Measurements from ENCODE around the gene OR2K2. TPM values are rescaled to one million over a fixed set of nuclear protein-coding genes. Genes with fewer than 3 reads are reported as not detected.

Gene OR2K2
- polyA plus RNA-seq, 3 donors, result not detected

- Histone ChIP-seq H3K27me3 (ENCODE audit: control insufficient read depth in 2 of 2, insufficient read depth in 2 of 2, low read length in 2 of 2) (no peaks in the 10 kb centered on the region), H3K27ac (ENCODE audit: low read depth in 1 of 2, low read length in 2 of 2) (no peak overlapping the region), H3K36me3 (replicated peaks in 1 of 2; ENCODE audit: control insufficient read depth in 1 of 2, insufficient read depth in 2 of 2, low read length in 2 of 2) (no peaks in the 10 kb centered on the region), H4K20me1 (ENCODE audit: insufficient read depth, low read length) (no peaks in the 10 kb centered on the region), H3K9ac (ENCODE audit: insufficient read depth, low read length, poor library complexity, severe bottlenecking) (no peak overlapping the region), H3K4me2 (replicated peaks; ENCODE audit: extremely low read depth, low read length, poor library complexity, severe bottlenecking) (no peak overlapping the region), H3K9me3 (replicated peaks in 1 of 2; ENCODE audit: control insufficient read depth in 1 of 2, insufficient read depth in 1 of 2, low read length in 2 of 2) (no peaks in the 10 kb centered on the region), H3K4me1 (ENCODE audit: control insufficient read depth in 1 of 2, insufficient read depth in 2 of 2, low read length in 2 of 2) (no peaks in the 10 kb centered on the region), H3K4me3 (replicated peaks in 1 of 3; ENCODE audit: low read depth in 2 of 3, low read length in 3 of 3) (no peak overlapping the region), H2AFZ (ENCODE audit: insufficient read depth, low read depth, low read length, poor library complexity, severe bottlenecking) (no peak overlapping the region), H3K79me2 (ENCODE audit: insufficient read depth, low read length) (no peaks in the 10 kb centered on the region)
- no peak overlapping the region for H3K27ac Mint-ChIP-seq
- peaks cover 0 to 2% (median 0%) of the 10 kb centered on the region in 3 donors for H3K27me3 Mint-ChIP-seq (ENCODE audit: low read depth in 3 of 3)
- H3K4me3 Mint-ChIP-seq, result no peak overlapping the region
- no CpG with 5 or more reads among the region's 3 CpGs for WGBS (ENCODE audit: insufficient coverage)
- intact Hi-C loops (cut with micrococcal nuclease), result no loop called here
- H3K36me3 Mint-ChIP-seq, result no peaks in the 10 kb centered on the region
- TF ChIP-seq, protein P1, sequence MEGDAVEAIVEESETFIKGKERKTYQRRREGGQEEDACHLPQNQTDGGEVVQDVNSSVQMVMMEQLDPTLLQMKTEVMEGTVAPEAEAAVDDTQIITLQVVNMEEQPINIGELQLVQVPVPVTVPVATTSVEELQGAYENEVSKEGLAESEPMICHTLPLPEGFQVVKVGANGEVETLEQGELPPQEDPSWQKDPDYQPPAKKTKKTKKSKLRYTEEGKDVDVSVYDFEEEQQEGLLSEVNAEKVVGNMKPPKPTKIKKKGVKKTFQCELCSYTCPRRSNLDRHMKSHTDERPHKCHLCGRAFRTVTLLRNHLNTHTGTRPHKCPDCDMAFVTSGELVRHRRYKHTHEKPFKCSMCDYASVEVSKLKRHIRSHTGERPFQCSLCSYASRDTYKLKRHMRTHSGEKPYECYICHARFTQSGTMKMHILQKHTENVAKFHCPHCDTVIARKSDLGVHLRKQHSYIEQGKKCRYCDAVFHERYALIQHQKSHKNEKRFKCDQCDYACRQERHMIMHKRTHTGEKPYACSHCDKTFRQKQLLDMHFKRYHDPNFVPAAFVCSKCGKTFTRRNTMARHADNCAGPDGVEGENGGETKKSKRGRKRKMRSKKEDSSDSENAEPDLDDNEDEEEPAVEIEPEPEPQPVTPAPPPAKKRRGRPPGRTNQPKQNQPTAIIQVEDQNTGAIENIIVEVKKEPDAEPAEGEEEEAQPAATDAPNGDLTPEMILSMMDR (IDR thresholded peaks at IDR 0.05), result no peak
- peaks cover 2 to 10% (median 8%) of the 10 kb centered on the region in 7 donors for H3K9me3 Mint-ChIP-seq
- no peak for DNase-seq
- no peaks in the 10 kb centered on the region for H3K4me1 Mint-ChIP-seq
These were observed 9.4 kb downstream of the OR2K2 start for GRCh38 chr9:111320631-111321030.

DNA sequence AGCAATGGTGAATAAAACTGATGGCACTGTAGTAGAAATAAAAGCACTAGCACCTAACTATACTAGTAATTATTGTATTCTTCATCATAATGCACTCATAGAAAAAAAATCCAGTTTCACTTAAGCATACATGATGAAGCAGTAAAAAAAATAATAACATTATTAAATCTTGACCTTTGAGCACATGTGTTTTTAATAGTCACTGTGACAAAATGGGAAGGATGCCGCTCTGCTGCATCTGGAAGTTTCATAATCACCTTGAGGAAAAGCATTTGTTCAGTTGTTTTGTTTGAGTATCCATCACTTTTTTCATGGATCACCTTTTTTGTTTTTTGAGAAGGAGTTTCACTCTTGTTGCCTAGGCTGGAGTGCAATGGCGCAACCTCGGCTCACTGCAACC, 13.2 kb downstream of the OR2K2 start:
- TF ChIP-seq, protein P1 (IDR thresholded peaks at IDR 0.05), result no peak
- no peaks in the 10 kb centered on the region for H4K20me1 ChIP-seq (ENCODE audit: insufficient read depth, low read length)
- H3K9me3 ChIP-seq (replicated peaks in 1 of 2; ENCODE audit: control insufficient read depth in 1 of 2, insufficient read depth in 1 of 2, low read length in 2 of 2), result no peaks in the 10 kb centered on the region
- H3K9ac ChIP-seq (ENCODE audit: insufficient read depth, low read length, poor library complexity, severe bottlenecking), result no peak overlapping the region
- H3K4me1 ChIP-seq (ENCODE audit: control insufficient read depth in 1 of 2, insufficient read depth in 2 of 2, low read length in 2 of 2), result no peaks in the 10 kb centered on the region
- WGBS (ENCODE audit: insufficient coverage), result 100% methylated on average over 2 of the region's 3 CpGs
- no peak overlapping the region for H3K27ac ChIP-seq (ENCODE audit: low read depth in 1 of 2, low read length in 2 of 2)
- H3K79me2 ChIP-seq (ENCODE audit: insufficient read depth, low read length), result no peaks in the 10 kb centered on the region
- no peaks in the 10 kb centered on the region for H3K27me3 ChIP-seq (ENCODE audit: control insufficient read depth in 2 of 2, insufficient read depth in 2 of 2, low read length in 2 of 2)
- no peak overlapping the region for H3K4me3 ChIP-seq (replicated peaks in 1 of 3; ENCODE audit: low read depth in 2 of 3, low read length in 3 of 3)
- no peak overlapping the region for H3K4me3 Mint-ChIP-seq
- intact Hi-C loops (cut with micrococcal nuclease), result no loop called here
- H3K27me3 Mint-ChIP-seq (ENCODE audit: low read depth in 3 of 3), result peaks cover 0 to 3% (median 2%) of the 10 kb centered on the region in 3 donors
- no peak overlapping the region for H3K27ac Mint-ChIP-seq
- H3K4me1 Mint-ChIP-seq, result no peaks in the 10 kb centered on the region
- no peak overlapping the region for H3K4me2 ChIP-seq (replicated peaks; ENCODE audit: extremely low read depth, low read length, poor library complexity, severe bottlenecking)
- DNase-seq, result no peak
- H2AFZ ChIP-seq (ENCODE audit: insufficient read depth, low read depth, low read length, poor library complexity, severe bottlenecking), result no peak overlapping the region
- peaks cover 2 to 12% (median 7%) of the 10 kb centered on the region in 7 donors for H3K9me3 Mint-ChIP-seq
- H3K36me3 ChIP-seq (replicated peaks in 1 of 2; ENCODE audit: control insufficient read depth in 1 of 2, insufficient read depth in 2 of 2, low read length in 2 of 2), result no peaks in the 10 kb centered on the region
- H3K36me3 Mint-ChIP-seq, result no peaks in the 10 kb centered on the region

All from CD14-positive monocyte (primary cell).